Left lobe of liver (tissue), 2 donors: Measurements from ENCODE around the gene HADHA. TPM values are rescaled to one million over a fixed set of nuclear protein-coding genes. Genes with fewer than 3 reads are reported as not detected.
A peak's percentile ranks its signal among the peaks of the same experiment; 100 is the strongest.

Source experiments
- ATAC-seq: fragments of 200-7000 bp; cut with Tn5 transposase; one replicate; pipeline ENCODE4 v1.9.1; 2020; ENCODE audit warnings: mild to moderate bottlenecking, moderate library complexity
- DNase-seq: peaks from one replicate; pipeline ENCODE4 v3.0.0-alpha.2; 2020; ENCODE audit warnings: low spot score
- total RNA-seq: library from RNA; stranded (reverse); gene quantifications from one replicate; pipeline ENCODE4 v1.2.1, GENCODE V29; 2021
- donor health status: DM: no; HTN: no; CAD: no; lungs with moderate emphysema.
- donor health status: DM: no; HTN: yes; CAD: no.

Gene HADHA
- total RNA-seq, 1 donor from 2014 or later, result 144 TPM

- DNase-seq (no peak), ATAC-seq (no peak)
Observed at GRCh38 chr2:26195040-26195984, 49.1 kb downstream of the HADHA start.

GRCh38 chr2:26193578-26194231 lies 50.7 kb downstream of the HADHA start:
- no peak for ATAC-seq
- DNase-seq, result no peak

- no peak for ATAC-seq
- no peak for DNase-seq
Observed at GRCh38 chr2:26191316-26192159, 52.9 kb downstream of the HADHA start.

DNA sequence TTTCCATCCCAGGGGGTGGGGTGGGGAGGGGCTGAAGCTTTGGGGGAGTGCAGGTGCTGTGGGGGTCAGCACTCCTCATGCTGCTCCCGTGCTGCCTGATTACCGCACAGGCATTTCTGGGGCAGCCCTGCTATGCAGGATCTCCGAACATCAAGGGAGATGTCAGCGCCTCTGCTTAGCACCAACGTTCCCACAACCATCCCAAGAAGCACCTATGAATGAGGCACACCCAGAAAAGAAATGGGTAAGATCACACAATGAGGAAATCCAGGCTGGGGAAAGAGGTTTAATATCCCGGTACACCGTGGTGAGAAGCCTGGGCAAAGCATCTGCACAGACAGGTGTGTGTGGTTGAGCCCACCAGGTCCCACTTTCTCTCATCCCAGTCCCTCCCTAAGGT lies 54.1 kb downstream of the HADHA start:
- no peak for ATAC-seq

DNA sequence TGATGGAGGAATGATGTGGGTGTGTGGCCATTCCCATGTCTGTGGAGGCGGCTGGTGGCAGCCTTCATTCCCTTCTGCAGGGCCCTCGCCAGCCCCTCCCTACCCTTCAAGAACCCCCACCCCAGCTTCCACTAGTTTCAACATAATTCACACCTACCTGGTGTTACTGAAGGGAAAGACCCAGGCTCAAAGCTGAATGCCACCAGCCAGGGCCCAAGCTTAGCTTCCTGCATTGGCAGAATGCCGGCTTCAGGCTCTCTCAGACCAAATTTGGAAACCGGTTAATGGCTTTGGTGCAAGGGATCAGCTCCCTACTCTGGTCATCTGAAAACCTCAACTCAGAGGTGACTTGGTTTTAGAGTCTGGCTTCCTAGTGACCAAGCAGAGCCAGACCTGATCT lies 54.7 kb downstream of the HADHA start:
- ATAC-seq (no peak), DNase-seq (no peak)

More for the DNA sequence above, 54.1 kb downstream of the HADHA start:
- no peak for DNase-seq

DNA sequence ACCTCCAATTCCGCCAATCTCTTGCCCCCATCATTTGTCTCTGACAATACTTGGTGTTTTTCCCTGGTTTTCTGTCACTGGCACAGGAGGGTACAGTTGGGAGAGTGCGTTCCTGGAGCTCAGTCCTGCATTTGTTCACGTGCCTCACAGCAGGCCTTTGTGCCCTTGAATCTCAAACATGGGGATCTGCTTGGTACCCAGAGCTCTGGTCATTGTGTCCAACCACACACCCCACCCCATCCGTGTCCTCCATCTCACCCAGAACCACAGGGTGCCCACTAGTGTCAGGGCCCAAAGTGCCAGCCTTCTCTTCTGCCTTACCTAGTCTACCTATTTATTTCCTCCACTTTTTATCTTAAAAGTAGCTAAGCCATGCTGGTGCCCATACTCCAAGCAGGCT lies 55.3 kb downstream of the HADHA start:
- DNase-seq, result no peak
- ATAC-seq, result no peak

DNA sequence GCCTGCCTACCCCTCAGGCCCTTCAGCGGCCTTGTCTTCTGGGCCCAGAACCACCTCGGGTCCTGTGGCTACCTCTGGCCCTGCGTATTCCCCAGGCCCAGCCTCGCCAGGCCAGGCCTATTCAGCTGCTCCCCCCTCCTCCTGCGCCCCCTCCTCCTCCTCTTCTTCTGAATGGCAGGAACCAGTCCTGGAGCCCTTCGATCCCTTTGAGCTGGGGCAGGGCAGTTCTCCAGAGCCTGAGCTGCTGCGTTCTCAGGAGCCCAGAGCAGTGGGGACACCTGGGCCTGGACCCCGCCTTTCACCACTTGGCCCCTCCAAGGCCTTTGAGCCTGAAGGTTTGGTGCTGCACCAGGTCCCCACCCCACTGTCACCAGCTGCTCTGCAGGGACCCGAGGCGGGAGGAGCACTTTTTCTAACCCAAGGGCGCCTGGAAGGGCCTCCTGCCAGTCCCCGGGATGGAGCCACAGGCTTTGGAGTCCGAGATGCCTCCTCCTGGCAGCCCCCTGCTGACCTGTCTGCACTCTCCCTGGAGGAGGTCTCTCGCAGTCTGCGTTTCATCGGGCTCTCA lies 56.8 kb downstream of the HADHA start:
- DNase-seq, result no peak
- no peak for ATAC-seq

DNA sequence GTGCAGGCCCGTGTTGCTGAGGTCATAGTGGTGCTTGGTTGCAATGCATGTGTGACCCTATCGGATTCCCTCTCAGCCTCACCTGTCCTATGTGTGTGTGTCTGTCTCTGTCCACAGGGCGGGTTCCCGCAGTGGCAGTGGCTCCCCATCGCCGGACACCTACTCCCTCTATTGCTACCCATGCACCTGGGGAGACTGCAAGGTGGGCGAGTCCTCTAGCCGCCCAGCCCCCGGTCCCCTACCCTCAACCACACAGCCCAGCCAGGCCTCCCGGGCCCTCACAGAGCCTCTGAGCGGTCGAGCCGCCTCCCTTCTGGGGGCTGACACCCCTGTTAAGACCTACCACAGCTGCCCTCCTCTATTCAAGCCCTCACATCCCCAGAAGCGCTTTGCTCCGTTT lies 57.3 kb downstream of the HADHA start:
- ATAC-seq (no peak), DNase-seq (no peak)

- DNase-seq, result no peak
- no peak for ATAC-seq
Observed at GRCh38 chr2:26185954-26186770, 58.3 kb downstream of the HADHA start.

DNA sequence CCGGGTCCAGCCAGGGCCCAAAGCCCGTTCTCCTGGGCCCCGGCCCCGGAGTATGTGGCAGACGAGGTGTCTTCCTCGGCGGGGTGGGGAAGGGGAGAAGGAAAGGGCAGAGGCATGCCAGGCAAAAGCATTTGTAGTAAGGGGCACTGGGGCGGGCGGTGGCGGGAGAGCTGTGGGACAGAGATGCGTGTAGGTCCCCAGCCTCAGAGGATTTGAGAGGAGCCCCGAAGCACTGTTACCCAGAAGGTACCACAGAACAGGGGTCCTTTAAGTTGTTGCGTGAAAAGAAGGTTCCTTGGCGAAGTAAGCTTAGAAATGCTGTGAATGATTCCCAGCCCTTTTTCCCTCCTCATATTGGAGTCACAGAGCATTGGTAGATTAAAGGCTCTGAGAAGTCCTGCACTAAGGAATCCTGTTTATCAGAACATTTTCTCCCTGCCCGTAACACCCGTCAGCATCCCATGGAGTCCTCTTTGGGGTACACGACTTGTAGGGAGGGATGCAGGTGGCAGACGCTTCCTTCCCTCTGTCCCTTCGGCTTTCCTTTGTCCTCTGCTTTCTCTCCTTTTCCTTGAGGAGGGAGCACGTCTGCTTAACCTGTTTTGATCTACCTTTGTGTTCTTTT lies 59.0 kb downstream of the HADHA start:
- DNase-seq (no peak), ATAC-seq (no peak)

DNA sequence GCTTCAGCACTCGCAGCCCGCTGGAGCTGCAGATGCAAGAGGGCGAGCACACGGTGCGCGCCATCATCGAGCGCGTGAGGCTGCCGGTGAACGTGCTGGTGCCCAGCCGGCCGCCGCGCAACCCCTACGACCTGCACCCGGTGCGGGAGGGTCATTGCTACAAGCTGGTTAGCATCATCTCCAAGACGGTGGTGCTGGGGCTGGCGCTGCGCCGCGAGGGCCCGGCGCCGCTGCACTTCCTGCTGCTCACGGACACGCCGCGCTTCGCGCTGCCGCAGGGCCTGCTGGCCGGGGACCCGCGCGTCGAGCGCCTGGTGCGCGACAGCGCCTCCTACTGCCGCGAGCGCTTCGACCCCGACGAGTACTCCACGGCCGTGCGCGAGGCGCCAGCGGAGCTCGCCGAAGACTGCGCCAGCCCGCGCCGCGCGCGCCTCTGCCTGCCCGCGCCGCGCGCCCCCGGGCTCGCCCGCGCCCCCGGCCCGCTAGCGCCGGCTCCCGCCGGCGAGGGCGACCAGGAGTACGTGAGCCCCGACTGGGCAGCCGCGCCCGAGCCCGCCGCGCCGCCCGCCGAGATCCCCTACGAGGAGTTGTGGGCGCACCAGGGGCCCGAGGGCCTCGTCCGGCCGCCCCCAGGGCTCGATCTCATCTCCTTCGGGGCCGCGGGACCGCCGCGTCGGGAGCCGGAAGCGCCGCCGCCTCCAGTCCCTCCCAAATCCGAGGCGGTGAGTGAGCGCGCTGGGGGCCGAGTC lies 59.7 kb downstream of the HADHA start:
- DNase-seq, result peak; percentile 77

GRCh38 chr2:26184121-26184520 lies 60.3 kb downstream of the HADHA start:
- ATAC-seq, result no peak
- no peak for DNase-seq

More for the DNA sequence above, 59.7 kb downstream of the HADHA start:
- ATAC-seq, result peak; percentile 87

GRCh38 chr2:26182887-26183630 lies 61.4 kb downstream of the HADHA start:
- no peak for ATAC-seq
- DNase-seq, result no peak

- ATAC-seq (no peak), DNase-seq (no peak)
Observed at GRCh38 chr2:26182441-26182840, 62.0 kb downstream of the HADHA start.

GRCh38 chr2:26179446-26179913 lies 65.0 kb downstream of the HADHA start:
- ATAC-seq (peak; percentile 4), DNase-seq (no peak)

DNA sequence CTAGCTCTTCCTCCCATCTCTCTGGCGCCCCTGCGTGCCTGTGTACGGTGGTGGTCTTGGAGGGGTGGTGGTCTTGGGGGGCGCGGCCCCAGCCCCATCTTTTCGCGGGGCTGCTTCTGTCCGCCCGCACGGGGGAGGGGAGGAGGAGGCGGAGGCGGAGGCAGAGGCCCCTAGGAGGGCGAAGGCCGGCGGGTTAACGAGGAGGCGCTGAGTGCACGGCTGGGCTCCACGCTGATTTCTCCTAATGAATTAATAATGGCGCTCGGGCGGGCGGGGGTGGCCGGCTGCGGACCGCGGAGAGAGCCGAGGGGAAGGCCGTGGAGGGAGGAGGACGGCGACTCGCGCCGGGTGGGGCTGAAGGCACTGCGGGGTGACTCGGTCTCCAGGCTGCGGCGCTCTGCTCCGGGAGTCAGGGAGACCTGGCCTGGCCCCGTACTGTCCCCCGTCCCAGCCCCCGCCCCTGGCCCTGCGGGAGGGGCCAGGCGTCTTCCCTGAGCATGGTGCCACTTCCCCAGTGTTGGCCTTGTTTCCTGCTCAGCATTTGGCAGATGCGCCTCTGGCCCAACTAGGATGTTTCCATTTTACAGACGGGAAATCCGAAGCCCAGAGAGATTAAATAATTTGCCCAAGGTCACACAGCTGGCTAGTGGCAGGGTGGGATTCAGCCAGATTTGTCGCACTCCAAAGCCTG lies 65.5 kb downstream of the HADHA start:
- ATAC-seq (peak; percentile 78), DNase-seq (no peak)

DNA sequence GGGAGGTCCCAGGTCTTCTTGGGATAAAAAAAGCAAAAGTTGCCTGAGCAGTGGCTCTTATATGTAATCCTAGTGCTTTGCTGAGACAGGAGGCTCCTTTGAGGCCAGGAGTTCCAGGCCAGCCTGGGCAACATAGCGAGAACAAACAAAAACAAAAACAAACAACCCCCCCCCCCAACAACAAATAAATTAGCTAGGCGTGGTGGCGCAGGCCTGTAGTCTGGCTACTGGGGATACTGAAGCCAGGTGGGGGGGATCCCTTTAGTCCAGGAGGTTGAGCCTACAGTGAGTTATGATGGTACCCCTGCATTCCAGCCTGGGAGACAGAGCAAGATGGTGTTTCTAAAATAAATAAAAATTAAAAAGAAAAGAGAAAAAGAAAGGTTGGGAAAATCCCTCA lies 66.2 kb downstream of the HADHA start:
- DNase-seq (no peak), ATAC-seq (no peak)
